ENCODE data around the gene DISP3. TPM values are rescaled to one million over a fixed set of nuclear protein-coding genes. Genes with fewer than 3 reads are reported as not detected.
A peak's percentile ranks its signal among the peaks of the same experiment; 100 is the strongest.

The DISP3 gene
- polyA plus RNA-seq, 3 donors = 0.01 TPM; not detected in 2

GRCh38 chr1:11522400-11523235 is 43.7 kb downstream of the DISP3 start:
- TF ChIP-seq CTCF (IDR thresholded peaks at IDR 0.05) = no peak
- H3K4me1 ChIP-seq (ENCODE audit: control insufficient read depth in 1 of 2, insufficient read depth in 2 of 2, low read length in 2 of 2) = no peaks in the 10 kb centered on the region
- Mint-ChIP-seq H3K4me1 (no peaks in the 10 kb centered on the region), H3K27me3 (ENCODE audit: low read depth in 3 of 3) (peaks cover 0 to 4% (median 1%) of the 10 kb centered on the region in 3 donors), H3K9me3 (peaks cover 0 to 2% (median 0%) of the 10 kb centered on the region in 7 donors), H3K4me3 (no peak overlapping the region), H3K27ac (peak overlapping the region in 1 of 7 donors; percentile 11), H3K36me3 (no peaks in the 10 kb centered on the region)
- no peak for DNase-seq
- no peak overlapping the region for H3K4me3 ChIP-seq (replicated peaks in 1 of 3; ENCODE audit: low read depth in 2 of 3, low read length in 3 of 3)
- no peaks in the 10 kb centered on the region for H3K9me3 ChIP-seq (replicated peaks in 1 of 2; ENCODE audit: control insufficient read depth in 1 of 2, insufficient read depth in 1 of 2, low read length in 2 of 2)
- H3K27ac ChIP-seq (ENCODE audit: low read depth in 1 of 2, low read length in 2 of 2) = no peak overlapping the region
- no peaks in the 10 kb centered on the region for H3K79me2 ChIP-seq (ENCODE audit: insufficient read depth, low read length)
- H2AFZ ChIP-seq (ENCODE audit: insufficient read depth, low read depth, low read length, poor library complexity, severe bottlenecking) = no peak overlapping the region
- H3K27me3 ChIP-seq (ENCODE audit: control insufficient read depth in 2 of 2, insufficient read depth in 2 of 2, low read length in 2 of 2) = no peaks in the 10 kb centered on the region
- H4K20me1 ChIP-seq (ENCODE audit: insufficient read depth, low read length) = no peaks in the 10 kb centered on the region
- no peaks in the 10 kb centered on the region for H3K36me3 ChIP-seq (replicated peaks in 1 of 2; ENCODE audit: control insufficient read depth in 1 of 2, insufficient read depth in 2 of 2, low read length in 2 of 2)
- intact Hi-C loops (cut with micrococcal nuclease) = no loop called here
- H3K4me2 ChIP-seq (replicated peaks; ENCODE audit: extremely low read depth, low read length, poor library complexity, severe bottlenecking) = no peak overlapping the region
- 88% methylated on average over 5 of the region's 8 CpGs for WGBS (ENCODE audit: insufficient coverage)
- H3K9ac ChIP-seq (ENCODE audit: insufficient read depth, low read length, poor library complexity, severe bottlenecking) = no peak overlapping the region

GRCh38 chr1:11523261-11523660 is 44.3 kb downstream of the DISP3 start:
- no peak for TF ChIP-seq CTCF (IDR thresholded peaks at IDR 0.05)
- peaks cover 0 to 2% (median 0%) of the 10 kb centered on the region in 7 donors for H3K9me3 Mint-ChIP-seq
- intact Hi-C loops (cut with micrococcal nuclease) = no loop called here
- no peaks in the 10 kb centered on the region for H3K36me3 ChIP-seq (replicated peaks in 1 of 2; ENCODE audit: control insufficient read depth in 1 of 2, insufficient read depth in 2 of 2, low read length in 2 of 2)
- peak overlapping the region in 1 of 7 donors; percentile 49 for H3K27ac Mint-ChIP-seq
- no peak overlapping the region for H3K27ac ChIP-seq (ENCODE audit: low read depth in 1 of 2, low read length in 2 of 2)
- H3K4me3 Mint-ChIP-seq = no peak overlapping the region
- H3K9me3 ChIP-seq (replicated peaks in 1 of 2; ENCODE audit: control insufficient read depth in 1 of 2, insufficient read depth in 1 of 2, low read length in 2 of 2) = no peaks in the 10 kb centered on the region
- WGBS (ENCODE audit: insufficient coverage) = 90% methylated on average over 9 of the region's 10 CpGs
- H3K4me1 ChIP-seq (ENCODE audit: control insufficient read depth in 1 of 2, insufficient read depth in 2 of 2, low read length in 2 of 2) = no peaks in the 10 kb centered on the region
- H2AFZ ChIP-seq (ENCODE audit: insufficient read depth, low read depth, low read length, poor library complexity, severe bottlenecking) = no peak overlapping the region
- H3K4me3 ChIP-seq (replicated peaks in 1 of 3; ENCODE audit: low read depth in 2 of 3, low read length in 3 of 3) = no peak overlapping the region
- H3K27me3 Mint-ChIP-seq (ENCODE audit: low read depth in 3 of 3) = peaks cover 0 to 4% (median 1%) of the 10 kb centered on the region in 3 donors
- H3K27me3 ChIP-seq (ENCODE audit: control insufficient read depth in 2 of 2, insufficient read depth in 2 of 2, low read length in 2 of 2) = no peaks in the 10 kb centered on the region
- H3K36me3 Mint-ChIP-seq = no peaks in the 10 kb centered on the region
- no peak for DNase-seq
- H3K79me2 ChIP-seq (ENCODE audit: insufficient read depth, low read length) = no peaks in the 10 kb centered on the region
- H3K4me1 Mint-ChIP-seq = no peaks in the 10 kb centered on the region
- no peaks in the 10 kb centered on the region for H4K20me1 ChIP-seq (ENCODE audit: insufficient read depth, low read length)
- no peak overlapping the region for H3K4me2 ChIP-seq (replicated peaks; ENCODE audit: extremely low read depth, low read length, poor library complexity, severe bottlenecking)
- no peak overlapping the region for H3K9ac ChIP-seq (ENCODE audit: insufficient read depth, low read length, poor library complexity, severe bottlenecking)
